Endothelial cell of umbilical vein (primary cell): ENCODE results near the gene IRF9. TPM values are rescaled to one million over a fixed set of nuclear protein-coding genes. Genes with fewer than 3 reads are reported as not detected.

Source experiments
- BruUV-seq: library from RNA; stranded (reverse); fragments of 400-500 nt; replicated peaks from 2 replicates; lab custom pipeline; 2021; lab: Mats Ljungman, UMichigan
- CTCF ChIA-PET: fragments of 300-600, 350-600 bp; sonication (Branson Sonifier 250); formaldehyde crosslinking; loops from one replicate; lab custom pipeline; 2021; ENCODE audit warnings: antibody characterized with exemption, inconsistent platforms; lab: Charles Lee
- POLR2A ChIA-PET: fragments of 300-600, 350-600 bp; sonication (Branson Sonifier 250); formaldehyde crosslinking; loops from one replicate; lab custom pipeline; 2021; ENCODE audit warnings: antibody characterized with exemption, inconsistent platforms; lab: Charles Lee
- DNase-seq: peaks from one replicate; pipeline ENCODE4 v3.0.0-alpha.2; 2011; ENCODE audit warnings: low read depth, low spot score
- FAIRE-seq: peaks from 2 replicates; lab custom pipeline; 2011; peaks lifted over from hg19 to GRCh38; lab: Jason Lieb, UNC
- H2AFZ ChIP-seq: 2 replicates; pipeline ENCODE4 v1.6.0; 2012; ENCODE audit warnings: low read depth, low read length, control low read depth, inconsistent platforms
- H3K27ac ChIP-seq: 2 replicates; pipeline ENCODE4 v1.5.1; 2011; ENCODE audit warnings: low read depth, mild to moderate bottlenecking, control low read depth, low read length, moderate library complexity; ENCODE audit not compliant: insufficient read depth
- H3K27me3 ChIP-seq, 2 experiments: 2 replicates each; pipeline versions ENCODE4 v1.6.0 to v1.6.1; 2011; ENCODE audit warnings: low read length in 2 of 2, mixed read lengths in 1 of 2; ENCODE audit not compliant: control insufficient read depth in 2 of 2, insufficient read depth in 2 of 2
- H3K36me3 ChIP-seq, 2 experiments: 2 replicates in 1 of 2; 3 replicates in 1 of 2; pipeline ENCODE4 v1.5.1; 2011; ENCODE audit warnings: low read length in 2 of 2, mild to moderate bottlenecking in 1 of 2, moderate library complexity in 1 of 2; ENCODE audit not compliant: control insufficient read depth in 2 of 2, insufficient read depth in 2 of 2; ENCODE audit errors: extremely low read depth in 1 of 2
- H3K4me1 ChIP-seq: 3 replicates; pipeline ENCODE4 v1.5.1; 2011; ENCODE audit warnings: mild to moderate bottlenecking, low read length; ENCODE audit not compliant: control insufficient read depth, insufficient read depth; ENCODE audit errors: extremely low read depth
- H3K4me2 ChIP-seq: 2 replicates; pipeline ENCODE4 v1.6.1; 2011; ENCODE audit warnings: low read length, control low read depth, mixed read lengths; ENCODE audit not compliant: insufficient read depth
- H3K4me3 ChIP-seq, 3 experiments: fragments of 200-600 bp in 1 of 3; sonication (generic), shearing (Covaris generic) in 1 of 3; replicated peaks in 1 of 3; 2 replicates each; pipeline ENCODE4 v1.5.1; 2011 to 2016; ENCODE audit warnings: control low read depth in 3 of 3, low read length in 3 of 3, mild to moderate bottlenecking in 2 of 3, inconsistent platforms in 1 of 3, low read depth in 1 of 3, moderate library complexity in 1 of 3; ENCODE audit not compliant: insufficient read depth in 1 of 3
- H3K79me2 ChIP-seq: 2 replicates; pipeline ENCODE4 v1.6.0; 2012; ENCODE audit warnings: low read length, inconsistent platforms; ENCODE audit not compliant: control insufficient read depth, insufficient read depth
- H3K9ac ChIP-seq: replicated peaks from 2 replicates; pipeline ENCODE3; 2011; ENCODE audit warnings: low read length, control low read depth; ENCODE audit not compliant: insufficient read depth; ENCODE audit errors: extremely low read depth
- H3K9me1 ChIP-seq: replicated peaks from 3 replicates; pipeline ENCODE4 v1.6.0; 2011; ENCODE audit warnings: mild to moderate bottlenecking, low read length; ENCODE audit not compliant: control insufficient read depth, insufficient read depth; ENCODE audit errors: extremely low read depth
- H3K9me3 ChIP-seq: replicated peaks from 2 replicates; pipeline ENCODE4 v1.5.1; 2012; ENCODE audit warnings: low read length, inconsistent platforms; ENCODE audit not compliant: control insufficient read depth, insufficient read depth
- H4K20me1 ChIP-seq: replicated peaks from 2 replicates; pipeline ENCODE3; 2011; ENCODE audit warnings: mild to moderate bottlenecking, low read length; ENCODE audit not compliant: control insufficient read depth, insufficient read depth; ENCODE audit errors: extremely low read depth
- EZH2 ChIP-seq: IDR thresholded peaks from 2 replicates; pipeline ENCODE4 v1.6.1; 2012; ENCODE audit warnings: borderline replicate concordance, low read depth, mild to moderate bottlenecking, moderate library complexity, low read length, inconsistent platforms; ENCODE audit not compliant: severe bottlenecking
- FOS ChIP-seq: IDR thresholded peaks from 2 replicates; pipeline ENCODE4 v1.6.1; 2011; ENCODE audit warnings: mild to moderate bottlenecking, low read length, moderate library complexity, borderline replicate concordance; ENCODE audit not compliant: insufficient read depth
- GATA2 ChIP-seq: IDR thresholded peaks from 2 replicates; pipeline ENCODE4 v1.7.0; 2011; ENCODE audit warnings: low read depth, mild to moderate bottlenecking, moderate library complexity, mixed read lengths, low read length; ENCODE audit not compliant: insufficient read length, insufficient read depth
- JUN ChIP-seq: IDR thresholded peaks from 2 replicates; pipeline ENCODE4 v1.6.1; 2011; ENCODE audit warnings: borderline replicate concordance, low read depth; ENCODE audit not compliant: insufficient read length, insufficient read depth
- MYC ChIP-seq: IDR thresholded peaks from one replicate; pipeline ENCODE4 v1.6.1; 2011; ENCODE audit warnings: mild to moderate bottlenecking, low read depth, low read length
- POLR2A ChIP-seq: IDR thresholded peaks from 2 replicates; pipeline ENCODE4 v1.6.1; 2012; ENCODE audit warnings: low read depth, mild to moderate bottlenecking, control low read depth, low read length
- POLR2AphosphoS5 ChIP-seq: IDR thresholded peaks from 2 replicates; pipeline ENCODE4 v1.6.1; 2012; ENCODE audit warnings: low read depth, mild to moderate bottlenecking, control low read depth, low read length, moderate library complexity; ENCODE audit not compliant: insufficient read depth
- dilution Hi-C: fragments of 300-500 bp; cut with MboI; formaldehyde crosslinking; loops from one replicate; pipeline ENCODE4 v1.15.0; 2019; ENCODE audit warnings: low sequenced_read_pairs; ENCODE audit not compliant: extremely low pct_ligation_motif_present
- intact Hi-C: fragments of 100-400 bp; cut with micrococcal nuclease; formaldehyde crosslinking; loops from one replicate; pipeline ENCODE4 v1.10.0; 2022
- polyA plus RNA-seq, 4 experiments: library from polyadenylated mRNA; depleted of rRNA in 3 of 4; stranded (reverse) in 3 of 4; unstranded in 1 of 4; fragments of >200 nt; gene quantifications; 2 replicates each; pipeline versions ENCODE4 v1.2.1 to v1.2.3, GENCODE V29; 2011 to 2012; ENCODE audit warnings: missing spikeins in 1 of 4
- total RNA-seq: library from RNA; stranded (reverse); gene quantifications from 2 replicates; pipeline ENCODE4 v1.2.3, GENCODE V29; 2021
- TF ChIP-seq, protein P1 (sequence below), 2 donors: IDR thresholded peaks; 1 replicate in 1 of 2; 2 replicates in 1 of 2; pipeline ENCODE4 v1.5.1; 2011; ENCODE audit warnings: low read length in 2 of 2, mild to moderate bottlenecking in 2 of 2, moderate library complexity in 2 of 2, control low read depth in 1 of 2, inconsistent platforms in 1 of 2, low read depth in 1 of 2; ENCODE audit not compliant: insufficient read depth in 1 of 2; ENCODE audit errors: extremely low read depth in 1 of 2
- TF ChIP-seq, protein P2 (sequence below): IDR thresholded peaks from 2 replicates; pipeline ENCODE4 v1.6.1; 2011; ENCODE audit not compliant: insufficient read depth, insufficient read length

The IRF9 gene
- total and polyA plus RNA-seq, 2 donors (not counting 3 experiments of a cell fraction or from before 2014, with no cell fraction given) = 44.6 to 46.1 TPM

DNA sequence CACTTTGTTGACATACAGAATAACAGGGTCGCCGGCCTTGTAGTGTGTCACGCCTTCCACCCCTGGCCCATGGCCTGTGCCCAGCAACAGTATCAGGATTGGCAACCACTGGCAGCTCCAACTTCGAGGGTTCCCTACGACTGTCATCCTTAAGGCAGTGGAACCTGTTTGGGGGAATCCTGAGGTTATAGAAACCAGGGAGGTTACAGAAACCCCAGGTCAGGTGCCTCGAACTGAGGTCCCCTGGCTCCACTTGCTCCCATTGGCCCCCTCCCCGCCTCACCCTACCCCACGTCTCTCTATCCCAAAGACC is 33.8 kb downstream of the IRF9 start:
- DNase-seq (no peak), FAIRE-seq (no peak)
- BruUV-seq = no TSS peak
- H3K79me2 ChIP-seq = peaks cover 35% of the 10 kb centered on the region
- H3K36me3 ChIP-seq = peaks cover 5 to 18% of the 10 kb centered on the region in 2 experiments
- intact Hi-C loops (loop anchor here (1.0 to 2.0 kb wide), 3 partner anchors 18 to 38 kb away; partner anchors contain the start of genes CHMP4A, GMPR2 and NEDD8), dilution Hi-C loops (no loop called here)
- CTCF ChIA-PET = interaction anchor here (0.5 to 3.9 kb wide), 5 partner anchors 21 to 237 kb away, joined by 3 to 19 read pairs (median 3); partner anchors contain the start of gene MDP1
- H3K9ac ChIP-seq = peak overlapping the region; percentile 94
- peaks cover 16% of the 10 kb centered on the region for H3K4me1 ChIP-seq
- H3K27ac ChIP-seq = peak overlapping the region; percentile 93
- no peaks in the 10 kb centered on the region for H4K20me1 ChIP-seq
- no peaks in the 10 kb centered on the region for H3K9me3 ChIP-seq
- H3K27me3 ChIP-seq = no peaks in the 10 kb centered on the region
- peak overlapping the region; percentile 90 for H3K4me2 ChIP-seq
- no peak for TF ChIP-seq POLR2AphosphoS5
- no peak for TF ChIP-seq POLR2A
- TF ChIP-seq, protein P1, sequence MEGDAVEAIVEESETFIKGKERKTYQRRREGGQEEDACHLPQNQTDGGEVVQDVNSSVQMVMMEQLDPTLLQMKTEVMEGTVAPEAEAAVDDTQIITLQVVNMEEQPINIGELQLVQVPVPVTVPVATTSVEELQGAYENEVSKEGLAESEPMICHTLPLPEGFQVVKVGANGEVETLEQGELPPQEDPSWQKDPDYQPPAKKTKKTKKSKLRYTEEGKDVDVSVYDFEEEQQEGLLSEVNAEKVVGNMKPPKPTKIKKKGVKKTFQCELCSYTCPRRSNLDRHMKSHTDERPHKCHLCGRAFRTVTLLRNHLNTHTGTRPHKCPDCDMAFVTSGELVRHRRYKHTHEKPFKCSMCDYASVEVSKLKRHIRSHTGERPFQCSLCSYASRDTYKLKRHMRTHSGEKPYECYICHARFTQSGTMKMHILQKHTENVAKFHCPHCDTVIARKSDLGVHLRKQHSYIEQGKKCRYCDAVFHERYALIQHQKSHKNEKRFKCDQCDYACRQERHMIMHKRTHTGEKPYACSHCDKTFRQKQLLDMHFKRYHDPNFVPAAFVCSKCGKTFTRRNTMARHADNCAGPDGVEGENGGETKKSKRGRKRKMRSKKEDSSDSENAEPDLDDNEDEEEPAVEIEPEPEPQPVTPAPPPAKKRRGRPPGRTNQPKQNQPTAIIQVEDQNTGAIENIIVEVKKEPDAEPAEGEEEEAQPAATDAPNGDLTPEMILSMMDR (IDR thresholded peaks at IDR 0.05; ENCODE audit: extremely low read depth in 1 of 2, insufficient read depth in 1 of 2, low read depth in 1 of 2, low read length in 2 of 2) = no peak
- no peak for TF ChIP-seq GATA2
- no peak for TF ChIP-seq FOS
- no peak for TF ChIP-seq EZH2
- no peak for TF ChIP-seq JUN
- TF ChIP-seq MYC = no peak
- TF ChIP-seq, protein P2, sequence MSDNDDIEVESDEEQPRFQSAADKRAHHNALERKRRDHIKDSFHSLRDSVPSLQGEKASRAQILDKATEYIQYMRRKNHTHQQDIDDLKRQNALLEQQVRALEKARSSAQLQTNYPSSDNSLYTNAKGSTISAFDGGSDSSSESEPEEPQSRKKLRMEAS = no peak
- peak overlapping the region; percentile 19 to 82 (median 69) for H3K4me3 ChIP-seq
- H3K9me1 ChIP-seq = no peaks in the 10 kb centered on the region
- POLR2A ChIA-PET = interaction anchor here (0.7 to 1.2 kb wide), 2 partner anchors 14 kb away, joined by 3 to 5 read pairs; no protein-coding TSS in a partner anchor
- H2AFZ ChIP-seq = peak overlapping the region; percentile 67
